ENCODE data around the gene EXOC6B.
A peak's percentile ranks its signal among the peaks of the same experiment; 100 is the strongest.
"Not testable (repeated sequence)": the region's sequence is repeated elsewhere in the genome, so short reads cannot be mapped to it uniquely, and the experiment has no call there.

The EXOC6B gene

GRCh38 chr2:72685638-72686213, 140.1 kb downstream of the EXOC6B start:
- no peak for TF ChIP-seq POLR2A (IDR thresholded peaks at IDR 0.05; ENCODE audit: low read depth, low read length)
- FAIRE-seq: no peak

GRCh38 chr2:72682061-72682460, 143.8 kb downstream of the EXOC6B start:
- TF ChIP-seq POLR2A (IDR thresholded peaks at IDR 0.05; ENCODE audit: low read depth, low read length): no peak
- FAIRE-seq: no peak
- DNase-seq (ENCODE audit: insufficient read length, low spot score): no peak

More at GRCh38 chr2:72685638-72686213, 140.1 kb downstream of the EXOC6B start:
- DNase-seq (ENCODE audit: insufficient read length, low spot score): no peak

GRCh38 chr2:72681016-72681995, 144.5 kb downstream of the EXOC6B start:
- no peak for DNase-seq (ENCODE audit: insufficient read length, low spot score)
- no peak for TF ChIP-seq POLR2A (IDR thresholded peaks at IDR 0.05; ENCODE audit: low read depth, low read length)
- peak; percentile 27 for FAIRE-seq

- DNase-seq (ENCODE audit: insufficient read length, low spot score) (no peak), FAIRE-seq (no peak)
- TF ChIP-seq POLR2A (IDR thresholded peaks at IDR 0.05; ENCODE audit: low read depth, low read length): no peak
These were observed 147.8 kb downstream of the EXOC6B start for GRCh38 chr2:72678024-72678423.

- no peak for TF ChIP-seq POLR2A (IDR thresholded peaks at IDR 0.05; ENCODE audit: low read depth, low read length)
- peak; percentile 88 for FAIRE-seq
- DNase-seq (ENCODE audit: insufficient read length, low spot score): no peak
These were observed 149.3 kb downstream of the EXOC6B start for GRCh38 chr2:72676341-72677025.

GRCh38 chr2:72674982-72675915, 150.6 kb downstream of the EXOC6B start:
- no peak for TF ChIP-seq POLR2A (IDR thresholded peaks at IDR 0.05; ENCODE audit: low read depth, low read length)
- DNase-seq (ENCODE audit: insufficient read length, low spot score) (no peak), FAIRE-seq (no peak)

GRCh38 chr2:72673279-72673678, 152.6 kb downstream of the EXOC6B start:
- DNase-seq (ENCODE audit: insufficient read length, low spot score): no peak
- FAIRE-seq: no peak
- no peak for TF ChIP-seq POLR2A (IDR thresholded peaks at IDR 0.05; ENCODE audit: low read depth, low read length)

- peak; percentile 7 for DNase-seq (ENCODE audit: insufficient read length, low spot score)
- FAIRE-seq: peak; percentile 94
These were observed 156.7 kb downstream of the EXOC6B start for GRCh38 chr2:72669121-72669520.

GRCh38 chr2:72668647-72669046, 157.2 kb downstream of the EXOC6B start:
- no peak for TF ChIP-seq POLR2A (IDR thresholded peaks at IDR 0.05; ENCODE audit: low read depth, low read length)
- FAIRE-seq: peak; percentile 15
- no peak for DNase-seq (ENCODE audit: insufficient read length, low spot score)

More at GRCh38 chr2:72669121-72669520, 156.7 kb downstream of the EXOC6B start:
- TF ChIP-seq POLR2A (IDR thresholded peaks at IDR 0.05; ENCODE audit: low read depth, low read length): no peak

- FAIRE-seq (no peak), DNase-seq (ENCODE audit: insufficient read length, low spot score) (no peak)
- TF ChIP-seq POLR2A (IDR thresholded peaks at IDR 0.05; ENCODE audit: low read depth, low read length): no peak
These were observed 160.4 kb downstream of the EXOC6B start for GRCh38 chr2:72665448-72665847.

- DNase-seq (ENCODE audit: insufficient read length, low spot score) (no peak), FAIRE-seq (no peak)
- TF ChIP-seq POLR2A (IDR thresholded peaks at IDR 0.05; ENCODE audit: low read depth, low read length): no peak
These were observed 163.8 kb downstream of the EXOC6B start for GRCh38 chr2:72661985-72662384.

GRCh38 chr2:72649810-72650209, 176.0 kb downstream of the EXOC6B start:
- DNase-seq (ENCODE audit: insufficient read length, low spot score) (no peak), FAIRE-seq (no peak)
- no peak for TF ChIP-seq POLR2A (IDR thresholded peaks at IDR 0.05; ENCODE audit: low read depth, low read length)

- not testable (repeated sequence) for DNase-seq (ENCODE audit: insufficient read length, low spot score); FAIRE-seq
These were observed 184.6 kb downstream of the EXOC6B start for GRCh38 chr2:72641221-72641620.
